Trophoblast cell (in vitro differentiated cells and primary cell): ENCODE measurements around the gene MTRF1.
"Not testable (repeated sequence)": the region's sequence is repeated elsewhere in the genome, so short reads cannot be mapped to it uniquely, and the experiment has no call there.

Experiments used
- DNase-seq, 2 donors: peaks; one replicate each; pipeline ENCODE4 v3.0.0-alpha.2; 2016
- H2AFZ ChIP-seq: 2 replicates; pipeline ENCODE4 v1.6.1; 2013; ENCODE audit warnings: low read length, moderate library complexity, mild to moderate bottlenecking; ENCODE audit not compliant: insufficient read depth, poor library complexity
- H2AK5ac ChIP-seq: 2 replicates; pipeline ENCODE4 v1.6.1; 2013; ENCODE audit warnings: mild to moderate bottlenecking, low read length
- H2BK120ac ChIP-seq: 2 replicates; pipeline ENCODE4 v1.6.1; 2013; ENCODE audit warnings: low read length, mild to moderate bottlenecking, moderate library complexity; ENCODE audit not compliant: insufficient read depth, poor library complexity
- H2BK12ac ChIP-seq: 2 replicates; pipeline ENCODE4 v1.6.1; 2013; ENCODE audit warnings: mild to moderate bottlenecking, low read length, moderate library complexity
- H2BK5ac ChIP-seq: 2 replicates; pipeline ENCODE4 v1.6.1; 2013; ENCODE audit warnings: low read length, low read depth, moderate library complexity, mild to moderate bottlenecking; ENCODE audit not compliant: poor library complexity
- H3K14ac ChIP-seq: 2 replicates; pipeline ENCODE4 v1.6.1; 2013; ENCODE audit warnings: mild to moderate bottlenecking, low read length
- H3K18ac ChIP-seq: 2 replicates; pipeline ENCODE4 v1.6.1; 2013; ENCODE audit warnings: mild to moderate bottlenecking, low read length
- H3K23ac ChIP-seq: 2 replicates; pipeline ENCODE4 v1.6.1; 2013; ENCODE audit warnings: low read length
- H3K27ac ChIP-seq: 2 replicates; pipeline ENCODE4 v1.5.1; 2013; ENCODE audit warnings: low read depth, mild to moderate bottlenecking, inconsistent platforms, low read length, moderate library complexity
- H3K27me3 ChIP-seq: 2 replicates; pipeline ENCODE4 v1.6.1; 2013; ENCODE audit warnings: inconsistent platforms, mild to moderate bottlenecking, low read length, moderate library complexity; ENCODE audit not compliant: insufficient read depth
- H3K36me3 ChIP-seq, 2 experiments: 1 replicate in 1 of 2; 2 replicates in 1 of 2; pipeline ENCODE4 v1.6.1; 2013; ENCODE audit warnings: low read length in 2 of 2, mild to moderate bottlenecking in 2 of 2, moderate library complexity in 1 of 2; ENCODE audit not compliant: insufficient read depth in 2 of 2, control insufficient read depth in 1 of 2
- H3K4ac ChIP-seq: 2 replicates; pipeline ENCODE4 v1.6.1; 2013; ENCODE audit warnings: low read depth, mild to moderate bottlenecking, low read length, moderate library complexity
- H3K4me1 ChIP-seq, 2 experiments: 1 replicate in 1 of 2; 2 replicates in 1 of 2; pipeline ENCODE4 v1.6.1; 2013; ENCODE audit warnings: low read length in 2 of 2, mild to moderate bottlenecking in 2 of 2, moderate library complexity in 1 of 2; ENCODE audit not compliant: insufficient read depth in 2 of 2, control insufficient read depth in 1 of 2
- H3K4me2 ChIP-seq: 2 replicates; pipeline ENCODE4 v1.6.1; 2013; ENCODE audit warnings: inconsistent platforms, mild to moderate bottlenecking, low read length, moderate library complexity
- H3K4me3 ChIP-seq: 2 replicates; pipeline ENCODE4 v1.5.1; 2013; ENCODE audit warnings: mild to moderate bottlenecking, low read depth, low read length, inconsistent platforms
- H3K79me1 ChIP-seq: one replicate; pipeline ENCODE4 v1.6.1; 2013; ENCODE audit warnings: low read length
- H3K79me2 ChIP-seq: 2 replicates; pipeline ENCODE4 v1.6.1; 2013; ENCODE audit warnings: low read length, mild to moderate bottlenecking; ENCODE audit not compliant: control insufficient read depth, insufficient read depth, poor library complexity
- H3K9ac ChIP-seq: 2 replicates; pipeline ENCODE4 v1.6.1; 2013; ENCODE audit warnings: mild to moderate bottlenecking, low read length
- H3K9me3 ChIP-seq: 2 replicates; pipeline ENCODE4 v1.6.1; 2013; ENCODE audit warnings: low read depth, mild to moderate bottlenecking, control low read depth, inconsistent platforms, low read length; ENCODE audit not compliant: insufficient read depth
- H4K12ac ChIP-seq: 2 replicates; pipeline ENCODE4 v1.6.1; 2013; ENCODE audit warnings: low read depth, mild to moderate bottlenecking, low read length, moderate library complexity
- H4K8ac ChIP-seq: 2 replicates; pipeline ENCODE4 v1.6.1; 2013; ENCODE audit warnings: low read depth, mild to moderate bottlenecking, low read length, moderate library complexity
- H4K91ac ChIP-seq: one replicate; pipeline ENCODE4 v1.6.1; 2013; ENCODE audit warnings: low read depth, mild to moderate bottlenecking, low read length, moderate library complexity
- WGBS: extraction: QIAGEN DNeasy Blood & Tissue Kit; methylation state at CpG from one replicate; pipeline ENCODE4 v1.1.7; 2013; ENCODE audit warnings: missing lambda C conversion rate; ENCODE audit not compliant: insufficient read length, insufficient coverage; ENCODE audit errors: extremely low coverage; 5-methylcytosine and 5-hydroxymethylcytosine counted together

MTRF1 gene

GRCh38 chr13:41175576-41175975 lies 87.8 kb downstream of the MTRF1 start:
- not testable (repeated sequence) for H2AK5ac ChIP-seq, H4K12ac ChIP-seq, H3K23ac ChIP-seq, H3K4me3 ChIP-seq, H3K27ac ChIP-seq, H3K4me1 ChIP-seq, H2BK12ac ChIP-seq, H2AFZ ChIP-seq, H3K4ac ChIP-seq, H3K27me3 ChIP-seq, H3K4me2 ChIP-seq, DNase-seq, H3K36me3 ChIP-seq, H2BK120ac ChIP-seq, H3K9ac ChIP-seq, H4K8ac ChIP-seq, H3K14ac ChIP-seq, H3K79me1 ChIP-seq, H3K79me2 ChIP-seq, H3K9me3 ChIP-seq, H2BK5ac ChIP-seq, H3K18ac ChIP-seq, H4K91ac ChIP-seq
- no CpG with 5 or more reads among the region's 8 CpGs for WGBS
